A549 (cell line): ENCODE measurements around the gene AK6. TPM values are rescaled to one million over a fixed set of nuclear protein-coding genes. Genes with fewer than 3 reads are reported as not detected.
A peak's percentile ranks its signal among the peaks of the same experiment; 100 is the strongest.

Experiments used
- ATAC-seq, 2 experiments: fragments of 200-7000 bp in 1 of 2; fragments of >200 bp in 1 of 2; cut with Nextera tagmentation in 1 of 2; cut with Tn5 transposase in 1 of 2; 3 replicates each; pipeline versions ENCODE4 v1.8.0 to v1.9.1; 2018 to 2020; ENCODE audit warnings: mild to moderate bottlenecking in 1 of 2, moderate library complexity in 1 of 2
- CTCF ChIA-PET: fragments of 300-600 bp; sonication (Branson Sonifier 250); formaldehyde crosslinking; extraction: SDS; loops from one replicate; lab custom pipeline; 2021; ENCODE audit warnings: antibody characterized with exemption, inconsistent platforms; lab: Yijun Ruan, JAX
- POLR2A ChIA-PET: fragments of 350-600 bp; formaldehyde crosslinking; extraction: SDS; loops from one replicate; lab custom pipeline; 2021; ENCODE audit warnings: antibody characterized with exemption, inconsistent platforms; lab: Yijun Ruan, JAX
- DNase-seq, 2 experiments: peaks; one replicate each; pipeline versions ENCODE4 v3.0.0 to v3.0.0-alpha.2; 2011 to 2016; ENCODE audit warnings: low read depth in 1 of 2, low spot score in 1 of 2
- FAIRE-seq: peaks from 2 replicates; lab custom pipeline; 2011; peaks lifted over from hg19 to GRCh38; lab: Jason Lieb, UNC
- H3K27ac ChIP-seq, 2 experiments: fragments of >200 bp; sonication (Bioruptor Twin); formaldehyde crosslinking; 3 replicates each; pipeline ENCODE4 v1.5.1; 2016 to 2017
- H3K4me1 ChIP-seq: fragments of >200 bp; sonication (Bioruptor Twin); formaldehyde crosslinking; 3 replicates; pipeline ENCODE4 v1.6.1; 2016
- H3K4me2 ChIP-seq: fragments of >200 bp; sonication (Bioruptor Twin); formaldehyde crosslinking; 3 replicates; pipeline ENCODE4 v1.6.1; 2016
- H3K4me3 ChIP-seq: fragments of >200 bp; sonication (Bioruptor Twin); formaldehyde crosslinking; 3 replicates; pipeline ENCODE4 v1.5.1; 2016
- H3K9me3 ChIP-seq: fragments of >200 bp; sonication (Bioruptor Twin); formaldehyde crosslinking; 3 replicates; pipeline ENCODE4 v1.6.1; 2016
- ATOH8 ChIP-seq: fragments of 250-450 bp; sonication (Bioruptor Pico); IDR thresholded peaks from 2 replicates; pipeline ENCODE4 v1.5.0; 2020; ENCODE audit warnings: low read depth, mild to moderate bottlenecking, moderate library complexity
- CHD4 ChIP-seq: fragments of 200-600 bp; sonication (generic); IDR thresholded peaks from 2 replicates; pipeline ENCODE4 v1.6.1; 2016; ENCODE audit warnings: antibody characterized with exemption, mild to moderate bottlenecking, borderline replicate concordance
- ESRRA ChIP-seq: fragments of 150-350 bp; IDR thresholded peaks from 2 replicates; pipeline ENCODE4 v1.6.1; 2014; ENCODE audit warnings: mild to moderate bottlenecking, low read length, borderline replicate concordance
- HDAC2 ChIP-seq: fragments of 200-600 bp; sonication (generic); IDR thresholded peaks from 2 replicates; pipeline ENCODE4 v1.6.1; 2016
- HMGXB4 ChIP-seq: fragments of 250-450 bp; sonication (Bioruptor Pico); IDR thresholded peaks from 2 replicates; pipeline ENCODE4 v1.5.0; 2021; ENCODE audit warnings: mild to moderate bottlenecking, moderate library complexity, borderline replicate concordance
- HOXB13 ChIP-seq: fragments of 250-450 bp; sonication (Bioruptor Pico); IDR thresholded peaks from 2 replicates; pipeline ENCODE4 v1.5.0; 2020; ENCODE audit warnings: low read depth, mild to moderate bottlenecking, moderate library complexity
- KDM1A ChIP-seq: fragments of 200-600 bp; sonication (generic); IDR thresholded peaks from 2 replicates; pipeline ENCODE4 v1.6.1; 2016; ENCODE audit warnings: low read depth, mild to moderate bottlenecking
- MYC ChIP-seq: IDR thresholded peaks from 2 replicates; pipeline ENCODE4 v1.6.1; 2012; ENCODE audit warnings: mild to moderate bottlenecking, inconsistent platforms, low read length, improper control_type of control experiment, borderline replicate concordance
- NR3C1 ChIP-seq: fragments of >200 bp; sonication (Bioruptor Twin); formaldehyde crosslinking; IDR thresholded peaks from 3 replicates; pipeline ENCODE4 v1.6.1; 2017
- PBX3 ChIP-seq: IDR thresholded peaks from 2 replicates; pipeline ENCODE4 v1.6.1; 2012
- REST ChIP-seq: fragments of 200-600 bp; sonication (generic); IDR thresholded peaks from 2 replicates; pipeline ENCODE4 v1.6.1; 2016; ENCODE audit warnings: antibody characterized with exemption, mild to moderate bottlenecking, moderate library complexity
- RFX5 ChIP-seq: fragments of 450-650 bp; IDR thresholded peaks from 2 replicates; pipeline ENCODE4 v1.7.1; 2014; ENCODE audit warnings: antibody characterized with exemption, mild to moderate bottlenecking, moderate library complexity
- SMC3 ChIP-seq: fragments of >200 bp; sonication (Bioruptor Twin); formaldehyde crosslinking; IDR thresholded peaks from 3 replicates; pipeline ENCODE4 v1.6.1; 2018; ENCODE audit warnings: inconsistent platforms
- SREBF2 ChIP-seq: fragments of 450-650 bp; IDR thresholded peaks from 2 replicates; pipeline ENCODE4 v1.6.1; 2014; ENCODE audit warnings: mild to moderate bottlenecking, moderate library complexity
- TFCP2L1 ChIP-seq: fragments of 250-450 bp; sonication (Bioruptor Pico); IDR thresholded peaks from 2 replicates; pipeline ENCODE4 v1.5.0; 2021; ENCODE audit warnings: mild to moderate bottlenecking
- ZNF302 ChIP-seq: fragments of 250-450 bp; sonication (Bioruptor Pico); IDR thresholded peaks from 2 replicates; pipeline ENCODE4 v1.9.0; 2021; ENCODE audit warnings: inconsistent platforms, mild to moderate bottlenecking, moderate library complexity
- ZSCAN20 ChIP-seq: fragments of 250-450 bp; sonication (Bioruptor Pico); IDR thresholded peaks from 2 replicates; pipeline ENCODE4 v1.8.0; 2022; ENCODE audit warnings: mild to moderate bottlenecking, moderate library complexity
- WGBS: methylation state at CpG from one replicate; pipeline ENCODE4 v1.1.6; 2017; ENCODE audit errors: missing lambda C conversion rate; 5-methylcytosine and 5-hydroxymethylcytosine counted together
- polyA plus RNA-seq, 4 experiments: library from polyadenylated mRNA; depleted of rRNA in 3 of 4; stranded (reverse); fragments of >200 nt; fragmentation: RNase III in 1 of 4; extraction: RNeasy Plus Mini Kit Qiagen cat#74134 plus additional on column Dnase treatment in 1 of 4; gene quantifications; 2 replicates in 3 of 4; 3 replicates in 1 of 4; pipeline ENCODE4 v1.2.3, GENCODE V29; 2011 to 2017

Gene AK6
- polyA plus RNA-seq, 2 of the 4 experiments (the other 2 are of a cell fraction): 83.4 to 108 TPM

GRCh38 chr5:69343083-69343482 lies 26.2 kb downstream of the AK6 start:
- no peak for TF ChIP-seq CHD4
- no peak for TF ChIP-seq SREBF2
- no peak for TF ChIP-seq ZNF302 (CRISPR knock-in tag)
- no peak for TF ChIP-seq MYC
- no peak for TF ChIP-seq SMC3
- no peak for TF ChIP-seq KDM1A
- no peak for TF ChIP-seq ZSCAN20
- TF ChIP-seq HDAC2: no peak
- Histone ChIP-seq H3K4me3 (no peak overlapping the region), H3K4me2 (no peak overlapping the region), H3K27ac (no peak overlapping the region), H3K9me3 (no peaks in the 10 kb centered on the region), H3K4me1 (no peaks in the 10 kb centered on the region)
- WGBS: 50% methylated on average over 1 of the region's 1 CpG
- FAIRE-seq (no peak), ATAC-seq (no peak), DNase-seq (no peak)
- ChIA-PET POLR2A (interaction anchor here (1.0 kb wide), 1 partner anchor 10 kb away, joined by 3 read pairs; the partner anchor contains the start of gene CCDC125), CTCF (interaction anchor here (1.6 kb wide), 1 partner anchor 9 kb away, joined by 6 read pairs; no protein-coding TSS in a partner anchor)

- POLR2A ChIA-PET: no interaction called here
- TF ChIP-seq HDAC2 (no peak), ATOH8 (CRISPR knock-in tag) (no peak), PBX3 (no peak), REST (no peak), HMGXB4 (CRISPR knock-in tag) (no peak), ESRRA (no peak), RFX5 (no peak), TFCP2L1 (CRISPR knock-in tag) (no peak), HOXB13 (no peak), ZNF302 (CRISPR knock-in tag) (no peak), NR3C1 (no peak)
- H3K4me1 ChIP-seq: no peaks in the 10 kb centered on the region
- H3K27ac ChIP-seq: no peak overlapping the region
- no peak overlapping the region for H3K4me3 ChIP-seq
- peak; percentile 28 for FAIRE-seq
- no peak overlapping the region for H3K4me2 ChIP-seq
- ATAC-seq: no peak
- CTCF ChIA-PET: no interaction called here
- no peak for DNase-seq
- no peaks in the 10 kb centered on the region for H3K9me3 ChIP-seq
- WGBS: 82% methylated on average over 4 of the region's 4 CpGs
Observed at GRCh38 chr5:69341520-69342161, 27.7 kb downstream of the AK6 start.
